ENCODE measurements around the gene DSP. TPM values are rescaled to one million over a fixed set of nuclear protein-coding genes. Genes with fewer than 3 reads are reported as not detected.

DSP gene
- total and polyA plus RNA-seq, 2 experiments from 2014 or later: 16.8 to 43.7 TPM

- Mint-ChIP-seq H3K4me1 (peaks cover 15% of the 10 kb centered on the region; the same call in 2 of the 3 replicates), H3K36me3 (ENCODE audit: low read depth) (no peaks in the 10 kb centered on the region), H3K27me3 (ENCODE audit: insufficient read depth, low read depth, poor library complexity) (peaks cover 6% of the 10 kb centered on the region), H3K4me3 (no peak overlapping the region), H3K27ac (no peak overlapping the region), H3K9me3 (no peaks in the 10 kb centered on the region)
- Histone ChIP-seq H3K4me2 (no peak overlapping the region), H4K20me1 (replicated peaks; ENCODE audit: insufficient read depth) (no peaks in the 10 kb centered on the region), H3F3A (replicated peaks; ENCODE audit: low read depth) (no peaks in the 10 kb centered on the region), H2AFZ (no peak overlapping the region), H3K9me2 (ENCODE audit: insufficient read depth) (no peaks in the 10 kb centered on the region), H3K79me2 (replicated peaks; ENCODE audit: insufficient read depth) (no peaks in the 10 kb centered on the region), H3K4me1 (ENCODE audit: insufficient read depth) (peaks cover 10% of the 10 kb centered on the region), H3K27me3 (ENCODE audit: insufficient read depth) (peaks cover 15% of the 10 kb centered on the region), H3K36me3 (ENCODE audit: insufficient read depth) (no peaks in the 10 kb centered on the region), H3K27ac (ENCODE audit: low read depth) (no peak overlapping the region), H3K4me3 (no peak overlapping the region)
- ATAC-seq (no peak), DNase-seq (ENCODE audit: low spot score) (no peak)
- no peak for TF ChIP-seq ZNF462 (CRISPR knock-in tag; IDR thresholded peaks at IDR 0.05)
- TF ChIP-seq ZNF331 (CRISPR knock-in tag; IDR thresholded peaks at IDR 0.05; ENCODE audit: low read depth): no peak
- no peak for TF ChIP-seq REST (IDR thresholded peaks at IDR 0.05; ENCODE audit: unreplicated experiment)
Measured at GRCh38 chr6:7534192-7534591, 7.3 kb upstream of the DSP start.

Measured in GM23338 (cell line).